Transverse colon (tissue), 4 donors: ENCODE data around the gene DNAJB1. TPM values are rescaled to one million over a fixed set of nuclear protein-coding genes. Genes with fewer than 3 reads are reported as not detected.

Source experiments
- DNase-seq: peaks from one replicate; pipeline ENCODE4 v3.0.0-alpha.2; 2019
- H3K27ac ChIP-seq, 4 donors: fragments of 200-600 bp; sonication (generic); 2 replicates each; pipeline ENCODE4 v1.5.1; 2016 to 2018; ENCODE audit warnings: inconsistent platforms in 4 of 4
- H3K27me3 ChIP-seq: fragments of 200-600 bp; sonication (generic); 2 replicates; pipeline ENCODE4 v1.5.1; 2017; ENCODE audit warnings: inconsistent platforms
- H3K36me3 ChIP-seq, 4 donors: fragments of 200-600 bp; sonication (generic); 2 replicates each; pipeline ENCODE4 v1.5.1; 2017 to 2019; ENCODE audit warnings: inconsistent platforms in 4 of 4
- H3K4me1 ChIP-seq, 4 donors: fragments of 200-600 bp; sonication (generic); 2 replicates each; pipeline ENCODE4 v1.5.1; 2017 to 2020; ENCODE audit warnings: inconsistent platforms in 4 of 4
- H3K4me3 ChIP-seq, 4 donors: fragments of 200-600 bp; sonication (generic); 1 replicate in 1 of 4; 2 replicates in 3 of 4; pipeline versions ENCODE4 v1.5.1 to v1.6.1; 2017 to 2019; ENCODE audit warnings: inconsistent platforms in 4 of 4
- H3K9me3 ChIP-seq, 2 donors: fragments of 200-600 bp; sonication (generic); 2 replicates each; pipeline ENCODE4 v1.5.1; 2017 to 2019; ENCODE audit warnings: inconsistent platforms in 2 of 2
- CTCF ChIP-seq, 5 experiments: fragments of 200-600 bp in 3 of 5; fragments of 450-650 bp in 2 of 5; sonication (generic) in 3 of 5; IDR thresholded peaks; 1 replicate in 2 of 5; 2 replicates in 3 of 5; pipeline ENCODE4 v1.5.1; 2016 to 2017; ENCODE audit warnings: antibody characterized with exemption in 5 of 5, inconsistent platforms in 3 of 5, mild to moderate bottlenecking in 2 of 5, moderate library complexity in 1 of 5
- EP300 ChIP-seq: sonication (generic); formaldehyde crosslinking; IDR thresholded peaks from one replicate; pipeline ENCODE4 v1.6.1; 2017; ENCODE audit warnings: antibody characterized with exemption, low read depth
- POLR2A ChIP-seq: fragments of 450-650 bp; IDR thresholded peaks from one replicate; pipeline ENCODE4 v1.6.1; 2016; ENCODE audit warnings: antibody characterized with exemption, mild to moderate bottlenecking, moderate library complexity
- POLR2AphosphoS5 ChIP-seq, 3 donors: sonication (generic); formaldehyde crosslinking; IDR thresholded peaks; one replicate each; pipeline ENCODE4 v1.6.1; 2016; ENCODE audit warnings: antibody characterized with exemption in 3 of 3
- WGBS, 2 donors: methylation state at CpG; one replicate each; pipeline ENCODE4 v1.1.5; 2018; ENCODE audit warnings: low coverage in 1 of 2; 5-methylcytosine and 5-hydroxymethylcytosine counted together
- in situ Hi-C, 4 donors: fragments of 200-750 bp; cut with MboI; loops; one replicate each; pipeline versions ENCODE4 v1.15.0 to v1.15.1; 2017; ENCODE audit warnings: low sequenced_read_pairs in 3 of 4, low pct_ligation_motif_present in 1 of 4, low pct_unique_long_range_greater_than_20kb in 1 of 4
- intact Hi-C: fragments of 100-400 bp; cut with DNase I; formaldehyde crosslinking; loops from one replicate; pipeline ENCODE4 v1.15.1; 2023; ENCODE audit warnings: low total_unique reads
- total RNA-seq, 4 donors: library from RNA; depleted of rRNA; stranded (reverse); fragments of >200 nt; gene quantifications; one replicate each; pipeline ENCODE4 v1.1.0, GENCODE V29; 2016

The DNAJB1 gene
- total RNA-seq, 4 donors from 2014 or later = 20.3 to 111 (median 93.8) TPM

- DNase-seq = no peak
- Histone ChIP-seq H3K36me3 (no peaks in the 10 kb centered on the region), H3K4me1 (peaks cover 6 to 40% (median 32%) of the 10 kb centered on the region in 4 donors), H3K27ac (no peak overlapping the region), H3K4me3 (no peak overlapping the region), H3K9me3 (no peaks in the 10 kb centered on the region), H3K27me3 (no peaks in the 10 kb centered on the region)
- in situ Hi-C loops (no loop called here), intact Hi-C loops (no loop called here)
- TF ChIP-seq EP300 = no peak
- no peak for TF ChIP-seq POLR2A
- TF ChIP-seq POLR2AphosphoS5 (IDR thresholded peaks at IDR 0.05) = no peak
- no peak for TF ChIP-seq CTCF (IDR thresholded peaks at IDR 0.05)
- WGBS, 2 donors = 86 to 93% methylated on average over 2 to 5 of the region's 5 CpGs
These were observed 15.3 kb upstream of the DNAJB1 start for GRCh38 chr19:14533450-14533849.

DNA sequence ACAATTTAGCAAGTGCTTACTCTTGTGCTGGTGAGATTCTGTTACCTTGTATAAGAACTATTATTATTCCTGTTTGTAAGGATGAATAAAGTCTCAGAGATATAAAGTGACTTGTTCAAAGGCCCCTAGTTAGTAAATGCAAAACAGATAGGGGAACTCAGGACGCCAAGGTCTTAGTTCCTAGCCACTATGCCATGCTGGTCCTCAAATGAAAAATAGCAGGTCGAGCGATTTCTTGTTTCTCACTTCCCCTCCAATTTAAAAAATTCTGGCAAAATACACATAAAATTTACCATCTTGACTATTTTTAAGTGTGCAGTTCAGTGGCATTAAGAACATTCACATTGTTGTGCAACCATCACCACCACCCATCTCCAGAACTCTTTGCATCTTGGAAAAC is 12.3 kb upstream of the DNAJB1 start:
- no peak for DNase-seq
- Histone ChIP-seq H3K36me3 (no peaks in the 10 kb centered on the region), H3K4me1 (peaks cover 6 to 24% (median 14%) of the 10 kb centered on the region in 4 donors), H3K9me3 (no peaks in the 10 kb centered on the region), H3K4me3 (peak overlapping the region in 3 of 4 donors; percentile 53 to 89 (median 69)), H3K27ac (peak overlapping the region; percentile 93 to 98 (median 96)), H3K27me3 (no peaks in the 10 kb centered on the region)
- TF ChIP-seq CTCF (IDR thresholded peaks at IDR 0.05) (no peak), POLR2AphosphoS5 (IDR thresholded peaks at IDR 0.05) (no peak), EP300 (no peak), POLR2A (no peak)
- intact Hi-C loops = no loop called here
- WGBS, 2 donors = 61 to 79% methylated on average over 2 to 3 of the region's 3 CpGs
- in situ Hi-C loops = no loop called here

DNA sequence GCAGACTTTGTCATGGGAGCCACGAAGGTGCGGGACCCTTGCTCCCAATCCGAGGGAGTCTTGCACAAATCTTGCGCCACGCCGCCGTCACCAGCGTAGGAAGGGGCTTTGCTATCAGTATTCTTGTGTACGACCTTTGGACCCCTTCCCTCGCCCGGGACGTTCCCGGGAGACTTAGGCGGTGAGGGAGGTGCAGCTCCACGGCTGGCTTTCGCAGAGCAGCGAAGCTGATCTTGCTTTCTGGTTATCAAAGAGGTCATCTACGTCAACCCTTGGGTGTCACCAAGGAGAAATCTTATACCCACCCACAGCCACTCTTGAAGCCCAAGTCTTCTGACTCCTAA is 11.8 kb upstream of the DNAJB1 start:
- Histone ChIP-seq H3K9me3 (no peaks in the 10 kb centered on the region), H3K36me3 (no peaks in the 10 kb centered on the region), H3K27ac (peak overlapping the region; percentile 93 to 98 (median 96)), H3K27me3 (no peaks in the 10 kb centered on the region), H3K4me1 (peaks cover 6 to 24% (median 14%) of the 10 kb centered on the region in 4 donors), H3K4me3 (peak overlapping the region; percentile 53 to 89 (median 76))
- no peak for TF ChIP-seq POLR2A
- no peak for TF ChIP-seq CTCF (IDR thresholded peaks at IDR 0.05)
- TF ChIP-seq EP300 = no peak
- no peak for TF ChIP-seq POLR2AphosphoS5 (IDR thresholded peaks at IDR 0.05)
- in situ Hi-C loops (no loop called here), intact Hi-C loops (no loop called here)
- DNase-seq = peak; percentile 72
- 0 to 1% methylated on average over 2 to 18 of the region's 18 CpGs for WGBS, 2 donors

DNA sequence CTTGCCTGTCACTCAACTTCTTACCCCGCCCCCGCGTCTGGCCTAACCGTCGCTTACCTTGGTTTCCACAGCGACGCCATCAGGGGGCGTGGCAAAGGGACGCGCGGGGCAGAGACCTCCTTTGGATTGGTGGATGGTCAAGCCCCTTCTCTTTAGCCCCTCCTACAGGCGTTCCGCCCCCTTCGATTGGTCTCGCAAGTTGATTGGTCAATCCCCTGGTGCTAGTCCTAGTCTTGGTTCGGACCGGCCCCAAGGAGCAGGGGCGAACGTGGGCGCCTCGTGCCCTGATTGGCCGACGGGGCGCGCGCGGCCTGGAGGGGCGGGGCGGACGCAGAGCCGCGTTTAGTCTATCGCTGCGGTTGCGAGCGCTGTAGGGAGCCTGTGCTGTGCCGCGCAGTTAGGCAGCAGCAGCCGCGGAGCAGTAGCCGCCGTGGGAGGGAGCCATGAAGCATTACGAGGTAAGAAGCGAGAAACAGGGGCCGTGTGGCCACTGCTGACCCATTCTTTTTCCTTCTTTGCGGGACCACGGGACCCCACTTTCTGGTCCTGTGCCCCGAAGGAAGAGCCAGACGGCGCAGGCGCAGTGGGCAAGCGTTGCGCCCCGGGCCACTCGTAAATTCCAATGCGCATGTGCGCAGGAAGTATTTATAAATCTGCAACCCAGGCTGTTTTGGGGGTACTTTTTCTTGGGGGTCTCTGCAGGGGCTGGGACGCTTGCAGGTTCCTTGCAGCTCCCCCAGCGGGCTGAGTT is 11.2 kb upstream of the DNAJB1 start, which contains the start of gene TECR:
TECR (plus strand) TSS at position 341 of the 751 bp plus-strand sequence; CDS start at position 444, 103 bp downstream.
- TF ChIP-seq POLR2A (peak; percentile 99), EP300 (no peak), POLR2AphosphoS5 (IDR thresholded peaks at IDR 0.05) (peak; percentile 96 to 99 (median 99)), CTCF (IDR thresholded peaks at IDR 0.05) (no peak)
- H3K27me3 ChIP-seq = no peaks in the 10 kb centered on the region
- H3K36me3 ChIP-seq = no peaks in the 10 kb centered on the region
- peak within 1 kb of the TSS; percentile 53 to 89 (median 76) for H3K4me3 ChIP-seq
- H3K4me1 ChIP-seq = peaks cover 6 to 24% (median 14%) of the 10 kb centered on the region in 4 donors
- peak; percentile 100 for DNase-seq
- 1% methylated on average over 40 of the region's 59 CpGs; no CpG with 5 or more reads in 1 of the 2 donors for WGBS, 2 donors
- no peaks in the 10 kb centered on the region for H3K9me3 ChIP-seq
- H3K27ac ChIP-seq = peak within 1 kb of the TSS; percentile 93 to 98 (median 96)
- intact Hi-C loops = no loop called here
- in situ Hi-C loops = no loop called here
